Activated naive CD4-positive, alpha-beta T cell treated with anti-CD3 and anti-CD28 coated beads, Interleukin-2, amount 50 U/mL, for 16 hours (primary cell): Measurements from ENCODE around the gene ADAMTS16.

ENCODE experiments used
- DNase-seq: peaks from one replicate; pipeline ENCODE4 v3.0.0-alpha.2; 2020

Gene ADAMTS16

GRCh38 chr5:5189051-5189430 lies 48.9 kb downstream of the ADAMTS16 start:
- no peak for DNase-seq

- no peak for DNase-seq
Measured at GRCh38 chr5:5191906-5192305, 51.8 kb downstream of the ADAMTS16 start.

DNA sequence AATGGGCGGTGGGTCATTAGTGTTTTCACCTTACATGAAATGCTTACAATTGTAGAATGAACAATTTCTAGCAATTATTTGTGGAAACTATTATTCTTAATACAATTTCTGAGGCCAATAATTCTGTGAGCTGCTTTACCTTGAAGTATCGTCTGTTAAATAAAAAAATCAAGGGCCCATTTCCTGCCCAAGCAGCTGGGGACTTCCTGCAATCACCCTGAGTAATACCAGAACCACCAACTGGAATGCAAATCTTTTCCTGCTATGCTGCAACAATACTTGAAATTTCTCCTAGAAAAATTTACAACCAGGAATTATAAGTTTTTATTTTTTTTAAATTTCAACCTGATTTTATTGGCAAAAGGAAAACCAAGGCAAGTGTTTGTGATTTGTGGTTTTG lies 52.6 kb downstream of the ADAMTS16 start:
- no peak for DNase-seq

DNA sequence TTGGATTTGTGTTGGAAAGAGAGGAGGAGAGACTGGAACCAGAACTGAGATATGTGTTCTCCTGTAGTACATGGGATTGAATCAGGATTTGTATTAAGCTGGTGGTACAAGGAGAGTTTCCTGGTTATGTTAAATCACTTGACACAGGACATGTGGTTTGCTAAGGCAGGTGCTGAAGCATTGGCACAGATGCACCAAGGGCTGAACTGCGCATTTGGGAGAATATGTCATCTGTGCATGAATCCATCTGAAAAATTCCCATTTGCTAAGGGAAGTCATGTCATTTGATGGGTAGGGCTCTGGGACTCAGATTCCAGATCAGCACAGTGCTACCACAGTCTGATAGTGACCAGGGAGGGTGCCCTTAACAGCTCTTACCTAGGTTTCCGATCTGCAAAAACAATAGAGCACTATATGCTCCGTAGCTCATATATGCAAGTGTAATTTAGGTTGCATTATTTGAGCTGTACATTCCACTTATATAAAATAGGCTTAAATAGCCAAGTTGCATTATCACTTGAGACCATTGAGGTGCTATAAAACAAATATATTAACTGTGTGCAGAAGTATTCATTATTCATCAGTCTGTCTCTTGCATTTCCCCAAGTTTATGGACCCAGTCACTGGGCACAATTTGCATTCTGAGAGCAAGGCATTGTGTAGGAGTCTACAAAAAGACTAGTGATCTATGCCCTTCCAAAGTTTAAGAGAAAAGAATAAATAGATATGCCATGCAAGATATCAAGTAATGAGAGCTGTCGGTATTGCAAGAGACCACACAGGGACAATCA lies 55.2 kb downstream of the ADAMTS16 start:
- no peak for DNase-seq

GRCh38 chr5:5198135-5198534 lies 58.0 kb downstream of the ADAMTS16 start:
- DNase-seq = no peak

- no peak for DNase-seq
Measured at GRCh38 chr5:5198815-5199214, 58.7 kb downstream of the ADAMTS16 start.

GRCh38 chr5:5199495-5199894 lies 59.4 kb downstream of the ADAMTS16 start:
- DNase-seq = no peak

GRCh38 chr5:5200133-5200532 lies 60.0 kb downstream of the ADAMTS16 start:
- DNase-seq = no peak

GRCh38 chr5:5202321-5202720 lies 62.2 kb downstream of the ADAMTS16 start:
- no peak for DNase-seq

GRCh38 chr5:5203451-5203850 lies 63.3 kb downstream of the ADAMTS16 start:
- DNase-seq = no peak

- DNase-seq = no peak
Measured at GRCh38 chr5:5207828-5208227, 67.7 kb downstream of the ADAMTS16 start.

- DNase-seq = no peak
Measured at GRCh38 chr5:5209089-5209488, 69.0 kb downstream of the ADAMTS16 start.

GRCh38 chr5:5209510-5210286 lies 69.6 kb downstream of the ADAMTS16 start:
- DNase-seq = no peak

- DNase-seq = no peak
Measured at GRCh38 chr5:5217371-5217770, 77.2 kb downstream of the ADAMTS16 start.

GRCh38 chr5:5218396-5218795 lies 78.3 kb downstream of the ADAMTS16 start:
- no peak for DNase-seq

DNA sequence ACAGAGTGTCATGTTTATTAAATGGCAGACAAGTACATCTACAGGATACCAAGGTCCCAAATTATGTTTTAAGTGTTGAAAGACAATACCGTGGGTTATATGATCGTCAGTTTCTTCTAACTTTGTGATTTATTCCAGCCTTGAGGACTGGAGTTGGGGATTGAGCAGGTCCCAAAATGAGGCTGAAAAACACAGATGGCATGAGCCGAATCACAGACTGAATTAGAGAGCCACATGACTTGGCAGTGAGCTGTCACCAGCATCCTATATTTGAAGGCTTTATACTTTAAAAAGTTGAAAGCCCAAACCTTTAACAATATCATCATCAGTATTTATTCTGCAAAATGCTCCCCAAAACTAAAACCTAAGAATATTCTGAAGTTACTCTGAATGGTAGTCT lies 79.4 kb downstream of the ADAMTS16 start:
- no peak for DNase-seq

DNA sequence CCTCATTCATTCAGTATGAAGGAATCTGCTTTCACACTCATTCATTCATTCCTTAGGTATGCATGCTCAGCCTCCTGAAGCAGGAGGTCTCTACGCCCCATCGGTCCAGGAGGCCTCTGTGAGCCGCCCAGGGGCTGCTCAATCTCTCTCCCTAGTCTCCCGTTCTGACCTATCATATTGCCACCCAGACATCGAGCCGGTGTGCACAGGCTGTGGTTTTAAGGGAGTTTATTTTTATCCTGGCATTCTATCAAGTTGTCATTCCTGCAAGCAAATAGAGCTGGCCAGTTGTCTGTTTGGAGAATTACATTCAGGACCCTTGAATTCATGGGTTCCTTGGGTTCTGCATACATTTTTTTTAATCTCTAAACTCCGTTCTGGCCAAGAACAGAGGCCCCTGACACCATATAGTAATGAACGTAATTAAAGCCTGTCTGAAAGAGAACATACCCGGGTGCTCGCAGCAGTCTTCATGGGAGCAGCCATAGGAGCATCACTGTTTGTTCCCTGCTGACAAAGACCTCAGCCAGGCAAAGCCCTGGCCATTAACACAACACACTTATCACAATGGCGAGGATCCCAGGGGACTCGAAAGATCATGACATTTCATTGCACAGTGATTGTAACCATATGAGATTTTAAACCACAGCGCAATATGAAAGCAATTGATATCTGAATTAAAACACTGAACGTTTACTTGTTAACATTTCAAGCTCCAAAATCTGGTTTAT lies 80.9 kb downstream of the ADAMTS16 start:
- no peak for DNase-seq

DNA sequence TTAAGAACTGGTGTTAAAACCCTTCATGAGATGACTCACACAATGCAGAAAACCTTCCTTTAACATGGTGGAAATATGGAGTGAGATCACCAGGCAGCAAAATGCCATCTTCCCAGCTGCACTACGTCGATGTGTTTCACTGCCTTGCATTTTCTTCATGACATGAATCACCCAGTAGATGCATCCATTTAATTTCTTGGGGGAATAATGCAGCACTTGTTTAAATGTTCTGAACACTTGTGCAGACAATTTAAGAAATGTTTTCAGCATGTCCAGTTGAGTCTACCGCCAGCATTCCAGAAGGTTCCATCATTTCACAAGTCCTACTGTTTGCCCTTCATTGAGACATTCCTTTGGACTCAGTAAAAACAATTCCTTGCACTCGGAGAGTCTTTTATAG lies 81.6 kb downstream of the ADAMTS16 start:
- DNase-seq = no peak

- DNase-seq = no peak
Measured at GRCh38 chr5:5231576-5231975, 91.4 kb downstream of the ADAMTS16 start.

DNA sequence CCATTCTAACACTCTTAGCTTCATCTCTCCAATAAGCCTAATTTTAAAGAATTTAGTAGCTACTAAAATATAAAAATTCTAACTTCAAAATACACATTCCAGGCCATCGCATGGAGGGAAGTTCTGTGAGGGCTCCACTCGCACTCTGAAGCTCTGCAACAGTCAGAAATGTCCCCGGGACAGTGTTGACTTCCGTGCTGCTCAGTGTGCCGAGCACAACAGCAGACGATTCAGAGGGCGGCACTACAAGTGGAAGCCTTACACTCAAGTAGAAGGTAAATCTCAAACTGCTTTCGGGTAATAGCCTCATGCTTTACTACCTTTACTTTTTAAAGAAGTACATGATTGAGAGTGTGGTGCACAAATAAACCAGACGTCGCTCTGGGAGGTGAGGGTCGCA lies 94.8 kb downstream of the ADAMTS16 start:
- no peak for DNase-seq

- DNase-seq = no peak
Measured at GRCh38 chr5:5235685-5236084, 95.6 kb downstream of the ADAMTS16 start.

DNA sequence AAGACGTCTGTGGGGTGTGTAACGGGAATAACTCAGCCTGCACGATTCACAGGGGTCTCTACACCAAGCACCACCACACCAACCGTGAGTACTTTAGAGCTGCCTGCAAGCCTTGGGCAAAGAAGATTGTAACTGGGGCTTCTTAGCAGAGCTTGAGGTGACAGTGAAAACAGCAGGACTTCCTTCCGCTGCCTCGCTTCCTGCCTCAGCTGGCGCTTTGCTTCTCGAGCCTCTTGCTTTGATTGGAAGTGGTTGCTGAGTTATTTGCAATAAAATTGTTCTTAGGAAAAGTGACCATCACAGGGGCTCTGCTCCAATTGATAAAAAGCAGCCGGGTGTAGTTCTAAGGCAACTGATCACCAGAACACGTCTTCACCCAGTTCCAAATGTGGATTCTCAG lies 99.1 kb downstream of the ADAMTS16 start:
- no peak for DNase-seq

DNA sequence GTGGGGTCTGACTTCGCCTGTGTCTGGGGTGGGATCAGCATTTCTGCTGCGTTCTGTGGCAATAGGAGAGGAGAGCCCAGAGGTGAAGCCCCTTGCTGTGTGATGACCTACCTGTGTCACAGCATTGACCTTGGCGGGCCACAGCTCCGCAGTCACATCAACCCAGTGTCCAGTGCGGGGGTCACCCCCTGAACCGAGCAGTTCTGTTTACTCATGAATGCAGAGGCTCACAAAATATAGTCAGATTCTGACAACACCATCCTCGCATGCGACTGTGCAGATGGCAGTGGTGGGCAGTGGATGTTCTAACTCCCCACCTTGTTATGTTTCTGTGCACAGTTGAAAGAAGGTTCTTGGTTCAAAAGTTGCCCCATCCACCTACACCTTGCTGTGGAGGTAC lies 100.1 kb downstream of the ADAMTS16 start:
- no peak for DNase-seq

DNA sequence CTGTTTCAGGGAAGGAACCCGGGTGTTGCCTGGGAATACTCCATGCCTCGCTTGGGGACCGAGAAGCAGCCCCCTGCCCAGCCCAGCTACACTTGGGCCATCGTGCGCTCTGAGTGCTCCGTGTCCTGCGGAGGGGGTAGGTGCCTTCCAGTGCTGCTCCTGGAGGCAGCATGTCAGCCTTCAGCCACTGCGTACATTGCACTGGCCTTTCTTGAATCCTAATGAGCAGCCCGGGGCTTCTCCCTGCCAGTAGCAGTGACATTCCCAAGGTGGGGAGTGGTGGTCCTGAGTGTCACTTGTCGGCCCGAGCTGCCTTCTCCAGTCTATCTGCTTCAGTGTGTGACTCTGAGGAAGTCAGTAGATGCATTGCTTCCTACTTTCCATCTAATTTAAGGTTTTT lies 101.9 kb downstream of the ADAMTS16 start:
- no peak for DNase-seq
